ENCODE measurements around the gene MIPOL1. TPM values are rescaled to one million over a fixed set of nuclear protein-coding genes. Genes with fewer than 3 reads are reported as not detected.

The MIPOL1 gene
- total and polyA plus RNA-seq, 2 donors (not counting 3 experiments of a cell fraction or from before 2014, with no cell fraction given) = 3.4 to 33.5 TPM

DNA sequence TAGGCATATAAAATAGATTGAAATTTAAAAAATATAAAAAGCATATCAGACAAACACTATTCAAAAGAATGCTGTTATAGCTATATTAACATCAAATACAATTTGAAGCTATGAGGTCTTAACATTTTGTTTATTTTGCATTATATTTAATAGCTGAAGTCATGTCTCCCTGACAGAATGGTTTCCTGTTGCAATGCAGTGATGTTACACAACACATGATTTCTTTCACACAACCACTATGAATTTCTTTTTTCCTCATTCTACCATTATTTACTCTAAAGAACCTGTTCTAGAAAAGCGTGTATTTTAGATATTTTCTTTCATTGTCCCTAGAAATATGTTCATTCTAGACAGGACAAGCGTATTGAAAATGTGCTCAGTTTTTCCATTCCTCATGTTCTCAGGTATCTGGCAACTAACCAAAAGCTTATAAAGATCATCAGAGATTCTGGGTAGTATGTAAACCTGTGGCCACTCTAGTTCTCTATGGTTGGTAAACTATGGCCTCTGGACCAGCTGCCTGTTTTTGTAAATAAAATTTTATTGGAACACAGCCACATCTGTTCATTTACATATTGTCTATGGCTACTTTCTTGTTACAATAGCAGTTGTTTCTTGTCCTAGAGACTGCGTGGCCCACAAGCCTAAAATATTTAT is 213.5 kb downstream of the MIPOL1 start:
- TF ChIP-seq JUN (IDR thresholded peaks at IDR 0.05; ENCODE audit: borderline replicate concordance, insufficient read depth, insufficient read length, low read depth) (no peak), EZH2 (IDR thresholded peaks at IDR 0.05; ENCODE audit: borderline replicate concordance, low read depth, low read length, severe bottlenecking) (no peak), POLR2AphosphoS5 (IDR thresholded peaks at IDR 0.05; ENCODE audit: insufficient read depth, low read depth, low read length) (no peak), MYC (IDR thresholded peaks at IDR 0.05; ENCODE audit: low read depth, low read length) (no peak), GATA2 (IDR thresholded peaks at IDR 0.05; ENCODE audit: insufficient read depth, insufficient read length, low read depth, low read length) (no peak), FOS (IDR thresholded peaks at IDR 0.05; ENCODE audit: borderline replicate concordance, insufficient read depth, low read length) (no peak), POLR2A (IDR thresholded peaks at IDR 0.05; ENCODE audit: low read depth, low read length) (no peak)
- TF ChIP-seq, protein P1, sequence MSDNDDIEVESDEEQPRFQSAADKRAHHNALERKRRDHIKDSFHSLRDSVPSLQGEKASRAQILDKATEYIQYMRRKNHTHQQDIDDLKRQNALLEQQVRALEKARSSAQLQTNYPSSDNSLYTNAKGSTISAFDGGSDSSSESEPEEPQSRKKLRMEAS (IDR thresholded peaks at IDR 0.05; ENCODE audit: insufficient read depth, insufficient read length) = no peak
- TF ChIP-seq, protein P2, sequence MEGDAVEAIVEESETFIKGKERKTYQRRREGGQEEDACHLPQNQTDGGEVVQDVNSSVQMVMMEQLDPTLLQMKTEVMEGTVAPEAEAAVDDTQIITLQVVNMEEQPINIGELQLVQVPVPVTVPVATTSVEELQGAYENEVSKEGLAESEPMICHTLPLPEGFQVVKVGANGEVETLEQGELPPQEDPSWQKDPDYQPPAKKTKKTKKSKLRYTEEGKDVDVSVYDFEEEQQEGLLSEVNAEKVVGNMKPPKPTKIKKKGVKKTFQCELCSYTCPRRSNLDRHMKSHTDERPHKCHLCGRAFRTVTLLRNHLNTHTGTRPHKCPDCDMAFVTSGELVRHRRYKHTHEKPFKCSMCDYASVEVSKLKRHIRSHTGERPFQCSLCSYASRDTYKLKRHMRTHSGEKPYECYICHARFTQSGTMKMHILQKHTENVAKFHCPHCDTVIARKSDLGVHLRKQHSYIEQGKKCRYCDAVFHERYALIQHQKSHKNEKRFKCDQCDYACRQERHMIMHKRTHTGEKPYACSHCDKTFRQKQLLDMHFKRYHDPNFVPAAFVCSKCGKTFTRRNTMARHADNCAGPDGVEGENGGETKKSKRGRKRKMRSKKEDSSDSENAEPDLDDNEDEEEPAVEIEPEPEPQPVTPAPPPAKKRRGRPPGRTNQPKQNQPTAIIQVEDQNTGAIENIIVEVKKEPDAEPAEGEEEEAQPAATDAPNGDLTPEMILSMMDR (IDR thresholded peaks at IDR 0.05; ENCODE audit: extremely low read depth in 1 of 2, insufficient read depth in 1 of 2, low read depth in 1 of 2, low read length in 2 of 2) = no peak
- intact Hi-C loops (cut with micrococcal nuclease) = no loop called here
- Histone ChIP-seq H3K9ac (replicated peaks; ENCODE audit: extremely low read depth, insufficient read depth, low read length) (no peak overlapping the region), H4K20me1 (replicated peaks; ENCODE audit: control insufficient read depth, extremely low read depth, insufficient read depth, low read length) (no peaks in the 10 kb centered on the region), H3K4me3 (replicated peaks in 1 of 3; ENCODE audit: insufficient read depth in 1 of 3, low read depth in 1 of 3, low read length in 3 of 3) (no peak overlapping the region), H3K79me2 (ENCODE audit: control insufficient read depth, insufficient read depth, low read length) (no peaks in the 10 kb centered on the region), H3K4me2 (ENCODE audit: insufficient read depth, low read length) (no peak overlapping the region), H3K27ac (ENCODE audit: insufficient read depth, low read depth, low read length) (no peak overlapping the region), H2AFZ (ENCODE audit: low read depth, low read length) (no peak overlapping the region), H3K9me1 (replicated peaks; ENCODE audit: control insufficient read depth, extremely low read depth, insufficient read depth, low read length) (no peaks in the 10 kb centered on the region), H3K36me3 (ENCODE audit: control insufficient read depth in 2 of 2, extremely low read depth in 1 of 2, insufficient read depth in 2 of 2, low read length in 2 of 2) (no peaks in the 10 kb centered on the region), H3K9me3 (replicated peaks; ENCODE audit: control insufficient read depth, insufficient read depth, low read length) (no peaks in the 10 kb centered on the region), H3K4me1 (ENCODE audit: control insufficient read depth, extremely low read depth, insufficient read depth, low read length) (no peaks in the 10 kb centered on the region), H3K27me3 (ENCODE audit: control insufficient read depth in 2 of 2, insufficient read depth in 2 of 2, low read length in 2 of 2) (no peaks in the 10 kb centered on the region)
- DNase-seq (ENCODE audit: low read depth, low spot score) (no peak), FAIRE-seq (no peak)
- CTCF ChIA-PET = interaction anchor here (0.9 to 1.1 kb wide), 3 partner anchors 8 to 20 kb away, joined by 3 to 5 read pairs (median 3); no protein-coding TSS in a partner anchor
- POLR2A ChIA-PET = no interaction called here
- BruUV-seq (replicated peaks) = no TSS peak
- dilution Hi-C loops (cut with MboI; ENCODE audit: extremely low pct_ligation_motif_present, low sequenced_read_pairs) = no loop called here
